H1 (cell line): Measurements from ENCODE around the gene RHOB. TPM values are rescaled to one million over a fixed set of nuclear protein-coding genes. Genes with fewer than 3 reads are reported as not detected.

Experiments used
- FOSL1 ChIP-seq: IDR thresholded peaks from 2 replicates; pipeline ENCODE4 v1.6.1; 2011; ENCODE audit warnings: mild to moderate bottlenecking, low read depth, low read length, moderate library complexity; ENCODE audit not compliant: insufficient read depth
- MAFK ChIP-seq: IDR thresholded peaks from 2 replicates; pipeline ENCODE4 v1.6.1; 2012; ENCODE audit warnings: low read depth, mild to moderate bottlenecking, improper control_type of control experiment, low read length
- SAP30 ChIP-seq: fragments of 300-600 bp; sonication (generic); IDR thresholded peaks from 2 replicates; pipeline ENCODE4 v1.7.1; 2012; ENCODE audit warnings: low read length, moderate library complexity, mild to moderate bottlenecking, inconsistent platforms; ENCODE audit not compliant: insufficient read depth, insufficient replicate concordance
- polyA plus RNA-seq, 7 experiments: library from polyadenylated mRNA; depleted of rRNA in 3 of 7; stranded (reverse) in 5 of 7; unstranded in 2 of 7; fragments of >200 nt in 5 of 7; fragments of 200-250 nt in 2 of 7; gene quantifications; 1 replicate in 5 of 7; 2 replicates in 1 of 7; 4 replicates in 1 of 7; pipeline versions ENCODE4 v1.2.1 to v1.2.3, GENCODE V29; 2011 to 2013; ENCODE audit warnings: missing spikeins in 2 of 7, mixed read lengths in 2 of 7
- total RNA-seq: library from RNA; stranded (reverse); fragmentation: NEBNext Ultra II Directional; extraction: Animal tissue kit (Norgen Biotek cat#: 25700); gene quantifications from 2 replicates; pipeline ENCODE4 v1.2.1, GENCODE V29; 2021

RHOB gene
- total and polyA plus RNA-seq, 2 of the 8 experiments (the other 6 are each of a cell fraction or from before 2014, with no cell fraction given): 9.3 to 9.5 TPM

- TF ChIP-seq MAFK (no peak), FOSL1 (no peak), SAP30 (no peak)
These were observed 7.4 kb downstream of the RHOB start (continued) for GRCh38 chr2:20454036-20454981.
